Activated CD4-positive, alpha-beta T cell treated with anti-CD3 and anti-CD28 coated beads for 36 hours (primary cell): ENCODE measurements around the gene WDR64. TPM values are rescaled to one million over a fixed set of nuclear protein-coding genes. Genes with fewer than 3 reads are reported as not detected.

Experiments used
- ATAC-seq: fragments of 200-7000 bp; cut with Tn5 transposase; one replicate; pipeline ENCODE4 v1.10.0; 2021; ENCODE audit warnings: mild to moderate bottlenecking, moderate library complexity
- CTCF ChIA-PET: fragments of 350-600 bp; sonication (Branson Sonifier 250); formaldehyde crosslinking; loops from one replicate; lab custom pipeline; 2021; ENCODE audit warnings: antibody characterized with exemption; lab: Charles Lee
- POLR2A ChIA-PET: fragments of 350-600 bp; sonication (Branson Sonifier 250); formaldehyde crosslinking; loops from one replicate; lab custom pipeline; 2021; ENCODE audit warnings: antibody characterized with exemption, inconsistent platforms; lab: Charles Lee
- DNase-seq: peaks from one replicate; pipeline ENCODE4 v3.0.0-alpha.2; 2020
- H3K27ac Mint-ChIP-seq: one replicate; pipeline ENCODE4 v1.8.0; 2021; ENCODE audit warnings: mixed read lengths
- H3K27me3 Mint-ChIP-seq: one replicate; pipeline ENCODE4 v1.8.0; 2021; ENCODE audit warnings: mixed read lengths
- H3K36me3 Mint-ChIP-seq: one replicate; pipeline ENCODE4 v1.8.0; 2021; ENCODE audit warnings: low read depth, mixed read lengths
- H3K4me1 Mint-ChIP-seq: one replicate; pipeline ENCODE4 v1.8.0; 2021; ENCODE audit warnings: mixed read lengths
- H3K4me3 Mint-ChIP-seq: one replicate; pipeline ENCODE4 v1.8.0; 2021; ENCODE audit warnings: mild to moderate bottlenecking, moderate library complexity, mixed read lengths
- H3K9me3 Mint-ChIP-seq: one replicate; pipeline ENCODE4 v1.8.0; 2021; ENCODE audit warnings: low read depth, mixed read lengths
- intact Hi-C, 2 experiments: fragments of 100-400 bp; cut with DNase I in 1 of 2; cut with micrococcal nuclease in 1 of 2; formaldehyde crosslinking; loops; one replicate each; pipeline versions ENCODE4 v1.14.2 to v1.15.1; 2022 to 2024; cut with DNase I, micrococcal nuclease
- total RNA-seq, 2 experiments: library from RNA; stranded (reverse); gene quantifications; one replicate each; pipeline ENCODE4 v1.2.3, GENCODE V29; 2021

WDR64 gene
- total RNA-seq, 2 experiments from 2014 or later, result not detected

DNA sequence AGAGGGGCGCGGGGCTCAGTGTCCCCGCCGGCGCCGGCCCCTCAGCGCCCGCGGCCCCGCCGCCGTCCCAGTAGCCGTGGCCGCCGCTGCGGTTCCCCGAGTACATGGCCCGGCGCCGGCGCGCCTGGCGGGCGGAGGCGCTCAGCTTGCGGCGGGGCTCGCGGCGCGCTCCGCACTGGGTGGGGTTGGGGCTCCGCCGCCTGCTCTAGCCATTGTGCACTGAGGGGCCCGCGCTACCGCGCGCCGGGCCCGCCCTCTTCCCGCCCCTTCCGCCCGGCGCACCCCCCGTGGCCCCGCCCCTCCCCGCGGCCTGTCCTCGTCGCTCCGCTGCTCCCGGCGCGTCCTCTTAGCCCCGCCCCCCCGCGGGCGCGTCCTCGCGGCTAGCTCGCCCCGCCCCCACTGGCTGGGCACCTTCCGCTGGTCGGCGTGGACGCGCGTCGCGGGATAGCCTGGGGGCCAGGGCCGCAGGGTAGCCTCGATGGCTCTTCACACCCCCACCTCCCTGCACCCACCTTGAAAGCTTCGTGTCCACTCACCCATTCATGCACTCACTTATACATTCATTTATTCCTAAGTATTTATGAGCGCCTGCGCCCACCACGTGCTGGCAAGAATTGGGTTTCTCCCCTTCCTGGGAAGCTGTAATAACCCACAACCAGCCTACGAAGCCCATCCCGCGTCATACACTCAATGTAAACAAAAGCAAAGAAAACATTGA is 11.8 kb upstream of the WDR64 start, which contains the start of the genes CHML and OPN3:
TSS of gene CHML (minus strand) at position 221 of the 718 bp plus-strand sequence. CDS start 4,603 bp downstream, outside the sequence.
TSS of gene OPN3 (minus strand) at position 221 of the 718 bp plus-strand sequence. CDS start at position 106, 115 bp downstream.
- no peaks in the 10 kb centered on the region for H3K27me3 Mint-ChIP-seq
- ATAC-seq (peak; percentile 97), DNase-seq (peak; percentile 96)
- H3K36me3 Mint-ChIP-seq, result peaks cover 20% of the 10 kb centered on the region
- CTCF ChIA-PET, result interaction anchor here (0.9 to 1.5 kb wide), 4 partner anchors 11 to 203 kb away, joined by 3 to 7 read pairs (median 3); no protein-coding TSS in a partner anchor
- peaks cover 8% of the 10 kb centered on the region for H3K9me3 Mint-ChIP-seq
- H3K4me1 Mint-ChIP-seq, result peaks cover 42% of the 10 kb centered on the region
- POLR2A ChIA-PET, result interaction anchor here (0.7 to 0.9 kb wide), 2 partner anchors 84 to 207 kb away, joined by 3 read pairs; partner anchors contain the start of gene EXO1
- peak within 1 kb of the TSS; percentile 77 for H3K4me3 Mint-ChIP-seq
- intact Hi-C loops, result loop anchor here (1.0 to 5.0 kb wide), 6 partner anchors 37 to 1616 kb away; partner anchors contain the start of genes EXO1 (in 2 of the 2), FH (in 2 of the 2) and SDCCAG8 (in 1 of the 2)
- peak within 1 kb of the TSS; percentile 83 for H3K27ac Mint-ChIP-seq

DNA sequence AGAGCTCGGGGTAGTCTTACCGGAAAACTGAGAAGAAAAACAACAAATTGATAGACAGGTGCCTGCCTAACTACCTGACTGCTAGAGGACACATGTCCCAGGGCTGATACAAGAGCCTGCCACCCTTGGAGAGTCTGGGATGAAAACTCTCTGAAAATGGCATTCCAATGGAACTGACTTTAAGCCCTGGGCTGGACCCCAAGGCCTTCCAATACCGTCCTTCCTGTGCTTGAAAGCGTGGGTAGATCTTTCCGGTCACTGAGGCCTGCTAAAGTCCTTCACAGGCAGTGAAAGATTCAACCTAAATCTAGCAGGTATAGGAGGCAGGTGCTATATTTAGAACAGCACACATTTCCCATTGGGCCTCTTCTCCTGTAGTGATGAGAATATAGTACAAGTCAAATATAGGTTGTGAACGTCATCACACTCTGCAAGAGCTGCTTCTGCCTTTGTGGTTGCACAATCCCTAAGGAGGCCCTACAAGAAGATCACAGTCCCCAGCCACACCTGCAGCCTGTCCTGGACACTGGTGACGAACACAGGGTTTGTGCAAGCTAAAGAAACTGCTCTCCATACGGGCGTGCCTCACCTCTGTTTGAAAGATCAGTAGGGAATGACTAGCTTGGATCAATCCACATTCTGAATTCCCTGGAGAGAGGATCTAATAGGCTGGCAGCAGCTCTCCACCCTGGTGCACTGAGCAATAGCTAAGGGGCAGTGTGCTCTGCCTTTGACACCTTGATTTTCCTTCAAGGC is 11.0 kb upstream of the WDR64 start:
- peaks cover 8% of the 10 kb centered on the region for H3K9me3 Mint-ChIP-seq
- H3K4me3 Mint-ChIP-seq, result peak overlapping the region; percentile 59
- ChIA-PET CTCF (interaction anchor here (0.9 to 1.5 kb wide), 5 partner anchors 10 to 202 kb away, joined by 3 to 7 read pairs (median 3); no protein-coding TSS in a partner anchor), POLR2A (interaction anchor here (0.9 kb wide), 1 partner anchor 207 kb away, joined by 3 read pairs; the partner anchor contains the start of gene EXO1)
- intact Hi-C loops, result loop anchor here (1.0 to 5.0 kb wide), 6 partner anchors 36 to 1615 kb away; partner anchors contain the start of genes EXO1 (in 2 of the 2), FH (in 2 of the 2) and SDCCAG8 (in 1 of the 2)
- DNase-seq (peak; percentile 9), ATAC-seq (no peak)
- H3K27me3 Mint-ChIP-seq, result no peaks in the 10 kb centered on the region
- peaks cover 38% of the 10 kb centered on the region for H3K4me1 Mint-ChIP-seq
- peak overlapping the region; percentile 83 for H3K27ac Mint-ChIP-seq
- H3K36me3 Mint-ChIP-seq, result peaks cover 16% of the 10 kb centered on the region

DNA sequence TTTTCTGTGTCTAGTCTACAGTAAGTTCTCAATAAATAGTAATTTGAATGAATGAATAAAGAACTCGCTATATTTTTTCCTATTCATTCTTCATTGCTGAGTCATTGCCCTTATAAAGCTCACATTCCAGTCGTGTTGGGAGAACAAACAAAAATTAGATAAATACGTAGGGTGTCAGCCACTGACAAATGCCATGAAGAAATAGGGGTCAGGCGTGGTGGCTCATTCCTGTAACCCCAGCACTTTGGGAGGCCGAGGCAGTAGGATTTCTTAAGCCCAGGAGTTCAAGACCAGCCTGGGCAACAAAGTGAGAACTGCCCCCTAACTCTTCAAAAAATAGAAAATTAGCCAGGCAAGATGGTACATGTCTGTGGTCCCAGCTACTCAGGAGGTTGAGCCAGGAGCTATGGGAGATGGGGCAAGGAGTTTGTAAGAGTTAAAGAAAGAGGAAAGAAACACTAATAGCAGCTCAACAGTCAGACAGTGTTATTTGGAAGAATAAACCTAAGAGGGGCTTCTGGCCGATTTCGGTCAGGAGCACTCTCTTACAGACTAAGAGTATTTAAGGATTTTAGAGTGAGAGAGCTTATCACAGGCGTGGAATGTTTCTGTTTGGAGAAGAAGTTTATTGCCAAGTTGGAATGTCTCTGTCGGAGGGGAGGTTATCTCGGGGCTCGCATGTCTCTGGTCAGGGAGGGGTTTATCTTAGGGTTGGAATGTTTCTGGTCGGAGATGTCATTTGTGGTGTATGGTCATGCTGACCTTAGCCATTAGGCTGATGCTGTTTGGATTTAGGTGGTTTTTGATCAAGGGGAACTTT is 10.1 kb upstream of the WDR64 start:
- Mint-ChIP-seq H3K9me3 (peaks cover 8% of the 10 kb centered on the region), H3K36me3 (peaks cover 11% of the 10 kb centered on the region), H3K4me1 (peaks cover 31% of the 10 kb centered on the region), H3K27me3 (no peaks in the 10 kb centered on the region), H3K4me3 (no peak overlapping the region), H3K27ac (no peak overlapping the region)
- ChIA-PET CTCF (interaction anchor here (0.6 to 1.0 kb wide), 2 partner anchors 31 to 120 kb away, joined by 3 read pairs; no protein-coding TSS in a partner anchor), POLR2A (interaction anchor here (0.5 kb wide), 1 partner anchor 34 kb away, joined by 7 read pairs; no protein-coding TSS in a partner anchor)
- no peak for DNase-seq
- no peak for ATAC-seq
- intact Hi-C loops, result loop anchor here in 1 of 2 experiments (5.0 kb wide), 1 partner anchor 75 kb away; no protein-coding TSS in a partner anchor

- intact Hi-C loops, result loop anchor here in 1 of 2 experiments (5.0 kb wide), 1 partner anchor 75 kb away; no protein-coding TSS in a partner anchor
- Mint-ChIP-seq H3K4me1 (peaks cover 25% of the 10 kb centered on the region), H3K9me3 (peaks cover 8% of the 10 kb centered on the region), H3K36me3 (peaks cover 6% of the 10 kb centered on the region), H3K27ac (no peak overlapping the region), H3K27me3 (no peaks in the 10 kb centered on the region), H3K4me3 (no peak overlapping the region)
- POLR2A ChIA-PET, result no interaction called here
- DNase-seq (no peak), ATAC-seq (no peak)
- CTCF ChIA-PET, result interaction anchor here (0.6 kb wide), 2 partner anchors 120 to 206 kb away, joined by 3 read pairs; no protein-coding TSS in a partner anchor
These were observed 9.5 kb upstream of the WDR64 start for GRCh38 chr1:241642593-241642944.

DNA sequence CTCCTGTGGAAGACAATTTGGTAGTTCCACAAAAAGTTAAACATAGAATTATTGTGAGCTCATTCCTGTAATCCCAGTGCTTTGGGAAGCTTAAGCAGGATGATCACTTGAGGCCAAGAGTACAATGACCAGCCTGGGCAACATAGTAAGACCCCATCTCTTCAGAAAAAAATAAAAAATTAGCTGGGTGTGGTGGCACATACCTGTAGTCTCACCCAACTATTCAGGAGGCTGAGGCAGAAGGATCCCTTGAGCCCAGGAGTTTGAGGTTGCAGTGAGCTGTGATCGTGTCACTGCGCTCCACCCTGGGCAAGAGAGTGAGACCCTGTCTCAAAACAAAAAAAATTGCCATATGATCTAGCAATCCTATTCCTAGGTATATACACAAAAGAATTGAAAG is 7.8 kb upstream of the WDR64 start:
- Mint-ChIP-seq H3K9me3 (peaks cover 10% of the 10 kb centered on the region), H3K36me3 (no peaks in the 10 kb centered on the region), H3K4me3 (no peak overlapping the region), H3K27me3 (no peaks in the 10 kb centered on the region), H3K27ac (no peak overlapping the region), H3K4me1 (peaks cover 13% of the 10 kb centered on the region)
- intact Hi-C loops, result loop anchor here in 1 of 2 experiments (5.0 kb wide), 1 partner anchor 73 kb away; no protein-coding TSS in a partner anchor
- ChIA-PET POLR2A (no interaction called here), CTCF (no interaction called here)
- DNase-seq (no peak), ATAC-seq (no peak)

DNA sequence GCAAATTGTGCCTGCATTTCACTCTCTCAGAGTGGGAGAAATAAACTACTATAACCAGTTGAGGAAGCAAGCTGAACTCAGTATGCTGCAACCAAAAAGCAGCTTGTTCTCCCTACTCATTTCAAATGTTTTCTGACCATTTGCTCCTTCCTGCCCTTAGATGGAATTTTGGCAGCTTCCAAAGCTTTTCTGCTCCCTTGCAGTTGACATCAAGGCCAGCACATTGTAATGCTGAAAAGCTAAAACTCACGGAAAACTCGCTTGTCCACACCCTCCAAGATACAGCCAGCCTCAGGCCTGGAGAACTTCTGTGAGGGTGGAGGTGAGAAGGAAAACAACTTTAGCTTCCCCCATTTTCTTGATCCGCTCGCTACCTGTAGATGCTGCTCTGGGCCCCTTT is 6.9 kb upstream of the WDR64 start:
- intact Hi-C loops, result no loop called here
- Mint-ChIP-seq H3K4me3 (no peak overlapping the region), H3K36me3 (no peaks in the 10 kb centered on the region), H3K27ac (no peak overlapping the region), H3K4me1 (peaks cover 13% of the 10 kb centered on the region), H3K27me3 (no peaks in the 10 kb centered on the region), H3K9me3 (peaks cover 10% of the 10 kb centered on the region)
- DNase-seq (no peak), ATAC-seq (no peak)
- POLR2A ChIA-PET, result no interaction called here
- CTCF ChIA-PET, result no interaction called here

- no peak for DNase-seq
- no peak overlapping the region for H3K27ac Mint-ChIP-seq
- CTCF ChIA-PET, result interaction anchor here (0.7 kb wide), 1 partner anchor 34 kb away, joined by 3 read pairs; no protein-coding TSS in a partner anchor
- POLR2A ChIA-PET, result no interaction called here
- peaks cover 10% of the 10 kb centered on the region for H3K9me3 Mint-ChIP-seq
- no peak for ATAC-seq
- H3K4me1 Mint-ChIP-seq, result peaks cover 5% of the 10 kb centered on the region
- no peaks in the 10 kb centered on the region for H3K27me3 Mint-ChIP-seq
- H3K36me3 Mint-ChIP-seq, result no peaks in the 10 kb centered on the region
- H3K4me3 Mint-ChIP-seq, result no peak overlapping the region
- intact Hi-C loops, result no loop called here
These were observed 5.9 kb upstream of the WDR64 start for GRCh38 chr1:241646201-241646600.

- ChIA-PET CTCF (no interaction called here), POLR2A (no interaction called here)
- intact Hi-C loops, result no loop called here
- Mint-ChIP-seq H3K27me3 (no peaks in the 10 kb centered on the region), H3K4me3 (no peak overlapping the region), H3K9me3 (peaks cover 2% of the 10 kb centered on the region), H3K4me1 (peaks cover 5% of the 10 kb centered on the region), H3K36me3 (no peaks in the 10 kb centered on the region), H3K27ac (no peak overlapping the region)
- no peak for ATAC-seq
- DNase-seq, result no peak
These were observed 4.4 kb upstream of the WDR64 start for GRCh38 chr1:241647658-241648057.

DNA sequence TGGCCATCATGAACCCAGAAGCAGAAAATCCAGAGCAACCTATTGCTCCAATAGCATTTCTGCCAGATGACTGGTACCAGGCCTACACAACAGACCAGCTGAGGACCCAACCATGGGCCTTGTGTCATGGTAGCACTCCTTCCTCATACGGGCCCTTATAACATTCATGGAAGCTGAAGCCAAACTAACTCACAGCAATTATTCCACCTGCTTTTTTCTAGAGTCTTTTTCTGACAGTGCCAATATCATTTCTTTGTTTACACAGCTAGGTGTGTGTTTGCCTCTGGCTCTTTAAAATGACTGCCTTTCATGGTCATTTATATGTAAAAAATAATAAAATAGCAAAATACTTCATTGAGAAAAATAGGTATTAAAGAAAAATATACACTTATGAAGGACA is 3.9 kb upstream of the WDR64 start:
- ChIA-PET CTCF (no interaction called here), POLR2A (no interaction called here)
- intact Hi-C loops, result no loop called here
- no peak overlapping the region for H3K4me3 Mint-ChIP-seq
- no peaks in the 10 kb centered on the region for H3K36me3 Mint-ChIP-seq
- DNase-seq, result no peak
- no peak for ATAC-seq
- H3K9me3 Mint-ChIP-seq, result peaks cover 2% of the 10 kb centered on the region
- H3K4me1 Mint-ChIP-seq, result peaks cover 5% of the 10 kb centered on the region
- no peak overlapping the region for H3K27ac Mint-ChIP-seq
- H3K27me3 Mint-ChIP-seq, result no peaks in the 10 kb centered on the region

GRCh38 chr1:241654019-241654418 is 1.9 kb downstream of the WDR64 start:
- Mint-ChIP-seq H3K27ac (no peak overlapping the region), H3K36me3 (no peaks in the 10 kb centered on the region), H3K9me3 (no peaks in the 10 kb centered on the region), H3K4me1 (no peaks in the 10 kb centered on the region), H3K27me3 (no peaks in the 10 kb centered on the region), H3K4me3 (no peak overlapping the region)
- DNase-seq (no peak), ATAC-seq (no peak)
- ChIA-PET POLR2A (no interaction called here), CTCF (no interaction called here)
- intact Hi-C loops, result no loop called here
